Measurements from ENCODE around the gene GNA12.

DNA sequence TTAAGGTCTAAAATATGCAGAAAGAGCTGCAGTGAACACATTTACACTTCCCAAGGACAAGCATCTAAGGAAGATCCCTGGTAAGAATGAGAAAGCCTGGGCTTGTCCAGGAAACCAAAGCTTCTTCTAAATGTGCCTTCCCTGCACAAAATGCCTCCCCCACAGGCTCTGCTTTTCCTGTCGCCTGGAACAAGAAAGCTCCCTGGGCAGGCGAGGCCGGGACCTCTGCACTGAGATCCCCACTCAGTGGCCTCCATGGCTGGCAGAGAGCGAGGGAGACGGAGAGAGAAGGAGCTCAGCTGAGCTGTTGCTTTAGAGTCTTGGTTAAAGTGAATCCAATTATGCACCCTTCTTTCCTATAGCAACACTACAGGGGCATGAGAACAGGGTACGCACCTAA, 80.5 kb downstream of the GNA12 start:
- TF ChIP-seq, protein P1, sequence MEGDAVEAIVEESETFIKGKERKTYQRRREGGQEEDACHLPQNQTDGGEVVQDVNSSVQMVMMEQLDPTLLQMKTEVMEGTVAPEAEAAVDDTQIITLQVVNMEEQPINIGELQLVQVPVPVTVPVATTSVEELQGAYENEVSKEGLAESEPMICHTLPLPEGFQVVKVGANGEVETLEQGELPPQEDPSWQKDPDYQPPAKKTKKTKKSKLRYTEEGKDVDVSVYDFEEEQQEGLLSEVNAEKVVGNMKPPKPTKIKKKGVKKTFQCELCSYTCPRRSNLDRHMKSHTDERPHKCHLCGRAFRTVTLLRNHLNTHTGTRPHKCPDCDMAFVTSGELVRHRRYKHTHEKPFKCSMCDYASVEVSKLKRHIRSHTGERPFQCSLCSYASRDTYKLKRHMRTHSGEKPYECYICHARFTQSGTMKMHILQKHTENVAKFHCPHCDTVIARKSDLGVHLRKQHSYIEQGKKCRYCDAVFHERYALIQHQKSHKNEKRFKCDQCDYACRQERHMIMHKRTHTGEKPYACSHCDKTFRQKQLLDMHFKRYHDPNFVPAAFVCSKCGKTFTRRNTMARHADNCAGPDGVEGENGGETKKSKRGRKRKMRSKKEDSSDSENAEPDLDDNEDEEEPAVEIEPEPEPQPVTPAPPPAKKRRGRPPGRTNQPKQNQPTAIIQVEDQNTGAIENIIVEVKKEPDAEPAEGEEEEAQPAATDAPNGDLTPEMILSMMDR (IDR thresholded peaks at IDR 0.05; ENCODE audit: borderline replicate concordance, extremely low read depth, low read length, poor library complexity, severe bottlenecking): no peak
- no peak for TF ChIP-seq EZH2 (IDR thresholded peaks at IDR 0.05; ENCODE audit: borderline replicate concordance, low read depth, low read length, severe bottlenecking)

Measured in DND-41 (cell line).